Activated naive CD4-positive, alpha-beta T cell treated with anti-CD3 and anti-CD28 coated beads for 36 hours (primary cell): ENCODE data around the gene ZBP1. TPM values are rescaled to one million over a fixed set of nuclear protein-coding genes. Genes with fewer than 3 reads are reported as not detected.

Source experiments
- CTCF ChIA-PET: fragments of 350-600 bp; sonication (Branson Sonifier 250); formaldehyde crosslinking; loops from one replicate; lab custom pipeline; 2021; ENCODE audit warnings: antibody characterized with exemption; lab: Charles Lee
- DNase-seq: peaks from one replicate; pipeline ENCODE4 v3.0.0-alpha.2; 2020
- H3K27ac Mint-ChIP-seq: one replicate; pipeline ENCODE4 v1.8.0; 2021; ENCODE audit warnings: mild to moderate bottlenecking, mixed read lengths
- H3K27me3 Mint-ChIP-seq: one replicate; pipeline ENCODE4 v1.8.0; 2021; ENCODE audit warnings: low read depth, mixed read lengths
- H3K36me3 Mint-ChIP-seq: one replicate; pipeline ENCODE4 v1.8.0; 2021; ENCODE audit warnings: low read depth, mixed read lengths
- H3K4me1 Mint-ChIP-seq: one replicate; pipeline ENCODE4 v1.8.0; 2021; ENCODE audit warnings: low read depth, mixed read lengths
- H3K4me3 Mint-ChIP-seq: one replicate; pipeline ENCODE4 v1.8.0; 2021; ENCODE audit warnings: mild to moderate bottlenecking, moderate library complexity, mixed read lengths
- H3K9me3 Mint-ChIP-seq: one replicate; pipeline ENCODE4 v1.8.0; 2021; ENCODE audit warnings: mixed read lengths
- intact Hi-C: fragments of 100-400 bp; cut with micrococcal nuclease; formaldehyde crosslinking; loops from one replicate; pipeline ENCODE4 v1.15.1; 2023
- total RNA-seq, 2 experiments: library from RNA; stranded (reverse); gene quantifications; one replicate each; pipeline ENCODE4 v1.2.3, GENCODE V29; 2021

Gene ZBP1
- total RNA-seq, 2 experiments from 2014 or later, result 0.14 TPM; not detected in 1

- Mint-ChIP-seq H3K4me1 (no peaks in the 10 kb centered on the region), H3K36me3 (no peaks in the 10 kb centered on the region), H3K4me3 (no peak overlapping the region), H3K27ac (no peak overlapping the region), H3K9me3 (no peaks in the 10 kb centered on the region), H3K27me3 (peaks cover 5% of the 10 kb centered on the region)
- DNase-seq, result no peak
- CTCF ChIA-PET, result interaction anchor here (0.5 kb wide), 1 partner anchor 28 kb away, joined by 3 read pairs; no protein-coding TSS in a partner anchor
- intact Hi-C loops, result no loop called here
Measured at GRCh38 chr20:57566803-57567459, 53.3 kb downstream of the ZBP1 start.

DNA sequence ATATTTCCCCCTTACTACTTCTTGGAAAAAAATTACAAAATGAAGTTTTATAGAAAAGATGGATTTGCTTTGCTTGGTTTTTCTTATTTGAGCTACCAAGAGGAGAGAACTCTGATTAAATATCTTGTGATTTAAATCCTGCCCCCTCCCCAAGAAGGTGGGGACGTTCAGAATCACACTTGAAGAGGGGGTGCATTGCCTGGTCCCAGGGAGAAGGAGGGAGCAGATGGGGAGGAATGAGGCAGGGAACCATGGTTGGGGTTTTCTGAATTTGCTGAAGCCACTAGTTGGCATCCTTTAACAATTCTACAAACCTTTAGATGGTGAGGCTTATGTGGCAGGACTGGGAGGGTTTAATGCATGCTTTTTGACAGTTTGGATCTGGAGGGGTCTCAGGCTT, 53.8 kb downstream of the ZBP1 start:
- CTCF ChIA-PET, result no interaction called here
- DNase-seq, result no peak
- Mint-ChIP-seq H3K36me3 (no peaks in the 10 kb centered on the region), H3K4me1 (no peaks in the 10 kb centered on the region), H3K27me3 (peaks cover 5% of the 10 kb centered on the region), H3K27ac (no peak overlapping the region), H3K9me3 (no peaks in the 10 kb centered on the region), H3K4me3 (no peak overlapping the region)
- intact Hi-C loops, result no loop called here

DNA sequence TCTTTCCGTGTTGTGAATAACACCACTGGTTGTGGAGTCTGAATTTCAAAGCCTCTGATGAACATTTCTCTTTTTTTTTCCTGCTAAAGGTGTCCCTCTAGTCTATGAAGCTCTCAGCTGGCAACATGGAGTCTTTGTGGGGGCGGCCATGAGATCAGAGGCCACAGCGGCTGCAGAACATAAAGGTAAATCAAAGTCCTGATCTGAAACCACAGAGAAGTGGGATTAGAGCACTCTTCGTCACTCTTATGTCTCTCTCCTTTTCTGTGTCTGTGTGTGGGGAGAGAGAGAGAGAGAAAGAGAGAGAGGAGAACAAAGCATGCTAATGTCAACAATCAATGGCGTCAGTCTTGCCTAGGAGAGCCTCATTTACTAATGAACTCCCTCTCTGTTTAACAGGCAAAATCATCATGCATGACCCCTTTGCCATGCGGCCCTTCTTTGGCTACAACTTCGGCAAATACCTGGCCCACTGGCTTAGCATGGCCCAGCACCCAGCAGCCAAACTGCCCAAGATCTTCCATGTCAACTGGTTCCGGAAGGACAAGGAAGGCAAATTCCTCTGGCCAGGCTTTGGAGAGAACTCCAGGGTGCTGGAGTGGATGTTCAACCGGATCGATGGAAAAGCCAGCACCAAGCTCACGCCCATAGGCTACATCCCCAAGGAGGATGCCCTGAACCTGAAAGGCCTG, 55.1 kb downstream of the ZBP1 start:
- Mint-ChIP-seq H3K4me1 (no peaks in the 10 kb centered on the region), H3K4me3 (no peak overlapping the region), H3K36me3 (no peaks in the 10 kb centered on the region), H3K9me3 (no peaks in the 10 kb centered on the region), H3K27ac (no peak overlapping the region), H3K27me3 (peaks cover 5% of the 10 kb centered on the region)
- intact Hi-C loops, result no loop called here
- CTCF ChIA-PET, result interaction anchor here (0.7 kb wide), 1 partner anchor 99 kb away, joined by 3 read pairs; no protein-coding TSS in a partner anchor
- no peak for DNase-seq

DNA sequence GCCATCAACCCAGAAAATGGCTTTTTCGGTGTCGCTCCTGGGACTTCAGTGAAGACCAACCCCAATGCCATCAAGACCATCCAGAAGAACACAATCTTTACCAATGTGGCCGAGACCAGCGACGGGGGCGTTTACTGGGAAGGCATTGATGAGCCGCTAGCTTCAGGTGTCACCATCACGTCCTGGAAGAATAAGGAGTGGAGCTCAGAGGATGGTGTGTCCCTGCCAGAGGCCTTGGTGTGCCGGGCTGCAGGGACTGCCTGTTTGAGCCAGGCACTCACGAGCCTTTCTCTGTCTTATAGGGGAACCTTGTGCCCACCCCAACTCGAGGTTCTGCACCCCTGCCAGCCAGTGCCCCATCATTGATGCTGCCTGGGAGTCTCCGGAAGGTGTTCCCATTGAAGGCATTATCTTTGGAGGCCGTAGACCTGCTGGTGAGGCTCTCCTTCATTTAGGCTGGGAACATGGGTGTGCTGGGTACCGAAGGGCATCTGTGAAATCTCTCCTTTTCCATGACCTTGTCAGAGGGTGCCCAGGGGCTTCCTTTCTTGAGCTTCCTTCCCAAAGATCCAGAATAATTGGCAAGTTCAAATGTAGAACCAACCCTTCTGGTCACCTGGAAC, 55.9 kb downstream of the ZBP1 start:
- Mint-ChIP-seq H3K36me3 (no peaks in the 10 kb centered on the region), H3K9me3 (no peaks in the 10 kb centered on the region), H3K4me3 (no peak overlapping the region), H3K27me3 (peaks cover 6% of the 10 kb centered on the region), H3K27ac (no peak overlapping the region), H3K4me1 (no peaks in the 10 kb centered on the region)
- CTCF ChIA-PET, result interaction anchor here (0.5 kb wide), 1 partner anchor 18 kb away, joined by 3 read pairs; no protein-coding TSS in a partner anchor
- no peak for DNase-seq
- intact Hi-C loops, result no loop called here

GRCh38 chr20:57563522-57563921, 56.7 kb downstream of the ZBP1 start:
- H3K4me3 Mint-ChIP-seq, result no peak overlapping the region

DNA sequence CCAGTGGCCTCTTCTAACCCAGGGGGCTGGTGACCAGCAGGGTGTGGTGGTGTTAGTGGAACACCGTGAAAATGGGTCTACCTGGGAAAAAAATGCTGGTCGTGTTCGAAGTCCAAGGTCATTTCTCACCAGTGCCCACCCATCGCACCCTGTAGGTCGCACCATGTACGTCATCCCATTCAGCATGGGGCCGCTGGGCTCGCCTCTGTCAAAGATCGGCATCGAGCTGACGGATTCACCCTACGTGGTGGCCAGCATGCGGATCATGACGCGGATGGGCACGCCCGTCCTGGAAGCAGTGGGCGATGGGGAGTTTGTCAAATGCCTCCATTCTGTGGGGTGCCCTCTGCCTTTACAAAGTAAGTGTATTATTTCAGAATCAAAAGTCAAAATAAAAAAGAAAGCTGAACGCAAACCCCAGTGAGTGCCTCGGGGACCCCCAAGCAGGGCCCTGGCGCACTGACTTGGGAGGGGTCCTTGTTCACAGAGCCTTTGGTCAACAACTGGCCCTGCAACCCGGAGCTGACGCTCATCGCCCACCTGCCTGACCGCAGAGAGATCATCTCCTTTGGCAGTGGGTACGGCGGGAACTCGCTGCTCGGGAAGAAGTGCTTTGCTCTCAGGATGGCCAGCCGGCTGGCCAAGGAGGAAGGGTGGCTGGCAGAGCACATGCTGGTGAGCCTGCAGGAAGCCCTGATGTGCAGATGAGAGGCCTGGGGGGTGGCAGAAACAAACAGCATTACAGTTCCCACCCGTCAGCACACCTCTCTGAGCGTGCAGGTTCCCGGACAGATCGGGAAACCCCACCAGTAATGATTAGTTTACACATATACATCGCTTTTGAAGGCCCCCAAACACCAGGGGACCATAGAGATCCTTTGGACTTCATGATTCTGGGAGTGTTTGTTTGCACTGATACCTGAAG, 57.4 kb downstream of the ZBP1 start:
- H3K9me3 Mint-ChIP-seq, result no peaks in the 10 kb centered on the region
- peaks cover 6% of the 10 kb centered on the region for H3K27me3 Mint-ChIP-seq
- no peak overlapping the region for H3K27ac Mint-ChIP-seq

More at GRCh38 chr20:57563522-57563921, 56.7 kb downstream of the ZBP1 start:
- CTCF ChIA-PET, result no interaction called here
- intact Hi-C loops, result no loop called here
- Mint-ChIP-seq H3K27me3 (peaks cover 6% of the 10 kb centered on the region), H3K36me3 (no peaks in the 10 kb centered on the region), H3K9me3 (no peaks in the 10 kb centered on the region), H3K27ac (no peak overlapping the region), H3K4me1 (no peaks in the 10 kb centered on the region)
- DNase-seq, result no peak

GRCh38 chr20:57561356-57562279, 58.6 kb downstream of the ZBP1 start:
- no peak overlapping the region for H3K27ac Mint-ChIP-seq
- H3K4me1 Mint-ChIP-seq, result no peaks in the 10 kb centered on the region
- H3K27me3 Mint-ChIP-seq, result peaks cover 9% of the 10 kb centered on the region
- H3K36me3 Mint-ChIP-seq, result no peaks in the 10 kb centered on the region
- DNase-seq, result no peak
- no peaks in the 10 kb centered on the region for H3K9me3 Mint-ChIP-seq
- intact Hi-C loops, result no loop called here
- no peak overlapping the region for H3K4me3 Mint-ChIP-seq
- CTCF ChIA-PET, result no interaction called here

More for the DNA sequence above, 57.4 kb downstream of the ZBP1 start:
- Mint-ChIP-seq H3K4me1 (no peaks in the 10 kb centered on the region), H3K4me3 (no peak overlapping the region), H3K36me3 (no peaks in the 10 kb centered on the region)
- no peak for DNase-seq
- CTCF ChIA-PET, result no interaction called here
- intact Hi-C loops, result no loop called here

- H3K27me3 Mint-ChIP-seq, result peaks cover 9% of the 10 kb centered on the region
- no peaks in the 10 kb centered on the region for H3K9me3 Mint-ChIP-seq
- no peaks in the 10 kb centered on the region for H3K4me1 Mint-ChIP-seq
- no peak for DNase-seq
- intact Hi-C loops, result no loop called here
- H3K36me3 Mint-ChIP-seq, result no peaks in the 10 kb centered on the region
- H3K4me3 Mint-ChIP-seq, result no peak within 1 kb of the TSS
- H3K27ac Mint-ChIP-seq, result no peak within 1 kb of the TSS
- CTCF ChIA-PET, result no interaction called here
Measured at GRCh38 chr20:57560554-57561355, 59.5 kb downstream of the ZBP1 start, which contains the start of gene PCK1. PCK1 (plus strand) TSS chr20:57561110; CDS start chr20:57561412, 302 bp downstream.

DNA sequence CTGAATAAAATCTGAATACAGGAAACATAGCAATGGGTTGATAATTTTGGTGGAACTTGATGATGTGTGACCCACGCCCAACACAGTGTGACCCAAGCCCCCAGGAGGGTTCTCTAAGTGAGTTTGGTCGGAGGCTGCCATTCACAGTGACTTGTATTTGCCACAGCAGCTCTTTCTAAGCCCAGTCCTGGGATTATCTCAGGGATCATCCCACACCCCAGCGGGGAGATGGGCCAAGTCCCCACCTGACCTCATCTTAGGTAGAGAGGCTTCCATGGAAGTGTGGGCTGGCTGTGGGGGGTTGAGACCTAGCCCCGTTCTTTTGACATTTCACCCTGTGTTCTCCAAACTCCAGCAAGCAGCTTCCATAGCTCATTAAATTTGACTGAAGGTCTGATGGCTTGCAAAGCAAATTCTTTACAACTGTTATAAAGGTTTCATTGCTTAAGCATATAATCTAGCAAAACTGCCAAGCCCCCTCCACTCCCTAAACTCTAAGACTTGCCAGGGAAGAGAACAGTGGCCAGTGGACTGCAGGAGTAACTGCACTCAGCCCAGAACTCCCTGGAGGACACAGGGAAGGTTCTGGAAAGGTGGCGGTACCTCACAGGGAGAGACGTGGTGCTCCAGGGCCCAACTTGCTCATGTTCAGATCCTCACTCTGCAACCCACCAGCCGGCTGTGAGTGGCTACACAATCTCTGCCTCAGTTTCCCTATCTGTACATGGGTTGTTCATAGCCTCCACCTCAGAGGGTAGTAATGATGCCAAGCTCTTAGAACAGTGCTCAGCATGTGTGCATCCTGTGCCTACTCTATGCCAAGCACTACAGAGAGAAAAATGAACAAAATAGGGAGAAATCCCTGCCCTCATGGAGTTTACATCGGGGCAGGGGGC, 60.3 kb downstream of the ZBP1 start:
- intact Hi-C loops, result no loop called here
- CTCF ChIA-PET, result no interaction called here
- Mint-ChIP-seq H3K4me1 (no peaks in the 10 kb centered on the region), H3K9me3 (no peaks in the 10 kb centered on the region), H3K27ac (no peak overlapping the region), H3K36me3 (no peaks in the 10 kb centered on the region), H3K4me3 (no peak overlapping the region), H3K27me3 (peaks cover 9% of the 10 kb centered on the region)
- no peak for DNase-seq

DNA sequence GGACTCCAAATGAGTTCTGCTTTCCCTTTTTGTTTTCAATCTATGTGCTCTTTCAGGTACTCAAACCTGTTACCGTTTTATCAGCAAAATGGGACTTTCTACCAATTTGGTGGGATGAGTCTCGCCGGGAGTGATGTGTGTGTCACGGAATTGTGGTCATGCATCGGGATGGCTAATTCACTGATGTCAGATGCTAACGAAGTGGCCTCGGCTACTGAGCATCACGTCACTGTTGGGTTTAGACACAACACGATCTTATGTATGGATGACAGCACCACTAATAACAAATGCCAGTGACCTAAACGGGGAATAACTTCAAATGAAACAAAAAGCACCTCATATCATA, 61.0 kb downstream of the ZBP1 start:
- H3K4me1 Mint-ChIP-seq, result no peaks in the 10 kb centered on the region
- no peak overlapping the region for H3K4me3 Mint-ChIP-seq
- no peak overlapping the region for H3K27ac Mint-ChIP-seq
- no peaks in the 10 kb centered on the region for H3K36me3 Mint-ChIP-seq
- DNase-seq, result no peak
- intact Hi-C loops, result no loop called here
- CTCF ChIA-PET, result no interaction called here
- H3K27me3 Mint-ChIP-seq, result peaks cover 9% of the 10 kb centered on the region
- no peaks in the 10 kb centered on the region for H3K9me3 Mint-ChIP-seq
